ENCODE measurements around the gene ITPR2.

DNA sequence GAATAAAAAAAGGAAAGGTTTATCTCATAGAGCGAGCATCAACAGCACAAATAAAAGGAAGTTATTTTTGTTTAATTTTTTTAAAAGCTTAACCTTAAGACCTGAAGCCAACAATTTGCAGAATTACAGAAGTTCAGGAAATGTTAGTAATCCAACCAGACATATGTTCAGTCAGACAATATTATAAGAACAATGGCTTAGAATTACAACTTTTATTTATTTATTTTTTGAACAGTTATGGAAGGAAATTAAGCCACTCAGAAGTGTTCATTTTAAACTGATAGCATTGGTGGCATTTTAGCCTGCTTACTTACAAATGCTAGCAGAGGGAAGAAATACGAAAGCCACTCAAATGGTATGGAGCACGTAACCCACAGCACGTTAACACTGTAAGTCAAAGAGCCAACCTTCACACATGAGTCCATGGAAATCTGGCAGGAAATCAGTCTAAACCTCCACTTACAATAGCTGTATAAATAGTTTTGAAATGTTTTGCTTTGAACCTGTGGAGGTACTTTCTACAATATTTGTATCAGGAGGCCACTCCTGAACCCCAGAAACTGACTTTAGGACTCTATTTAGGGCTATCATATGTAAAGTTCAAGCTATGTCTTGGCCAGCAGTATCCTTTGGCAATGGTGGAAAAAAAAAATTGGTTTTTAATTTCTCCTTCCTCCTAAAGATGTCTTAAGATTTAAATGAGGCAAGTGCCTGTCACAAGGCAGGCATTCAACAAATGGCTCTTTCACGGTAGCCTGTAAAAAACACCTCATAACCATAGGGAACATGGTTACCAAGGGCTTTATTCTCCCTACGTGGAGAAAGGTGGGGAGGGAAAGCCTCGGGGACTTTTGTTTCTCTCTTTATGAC, 102.3 kb downstream of the ITPR2 start:
- TF ChIP-seq SP1 (IDR thresholded peaks at IDR 0.05): no peak
- no peak for TF ChIP-seq CTBP1 (IDR thresholded peaks at IDR 0.05; ENCODE audit: borderline replicate concordance)
- no peak for TF ChIP-seq ZNF384 (IDR thresholded peaks at IDR 0.05)
- no peak for TF ChIP-seq FOXM1 (IDR thresholded peaks at IDR 0.05; ENCODE audit: borderline replicate concordance)
- no peak for TF ChIP-seq FOXA1 (IDR thresholded peaks at IDR 0.05)
- TF ChIP-seq NFRKB (IDR thresholded peaks at IDR 0.05): no peak
- TF ChIP-seq ELF4 (IDR thresholded peaks at IDR 0.05): no peak
- no peak for TF ChIP-seq FOXK2 (IDR thresholded peaks at IDR 0.05)
- no peak for TF ChIP-seq LEF1 (IDR thresholded peaks at IDR 0.05; ENCODE audit: borderline replicate concordance)
- TF ChIP-seq ARNT (IDR thresholded peaks at IDR 0.05): no peak
- no peak for TF ChIP-seq L3MBTL2 (conservative IDR thresholded peaks at IDR 0.05)
